Measurements from ENCODE around the gene NPW.

NPW gene

GRCh38 chr16:2035431-2036199, 16.0 kb downstream of the NPW start:
- Histone ChIP-seq H3K36me3 (replicated peaks; ENCODE audit: low read depth, low read length) (no peaks in the 10 kb centered on the region), H3K4me3 (ENCODE audit: low read length) (no peak overlapping the region), H4K20me1 (ENCODE audit: insufficient read depth, low read length) (no peaks in the 10 kb centered on the region), H3K79me2 (ENCODE audit: low read length) (no peaks in the 10 kb centered on the region), H3K27ac (ENCODE audit: low read length) (no peak overlapping the region), H2AFZ (ENCODE audit: low read depth, low read length) (no peak overlapping the region), H3K4me1 (ENCODE audit: low read length) (peaks cover 9% of the 10 kb centered on the region), H3K27me3 (ENCODE audit: low read depth, low read length) (no peaks in the 10 kb centered on the region), H3K9ac (ENCODE audit: low read length) (no peak overlapping the region), H3K9me3 (ENCODE audit: insufficient read depth, low read length) (no peaks in the 10 kb centered on the region), H3K4me2 (ENCODE audit: low read length) (no peak overlapping the region)
- no peak for TF ChIP-seq EZH2phosphoT487 (IDR thresholded peaks at IDR 0.05; ENCODE audit: low read depth)
- TF ChIP-seq, protein P1, sequence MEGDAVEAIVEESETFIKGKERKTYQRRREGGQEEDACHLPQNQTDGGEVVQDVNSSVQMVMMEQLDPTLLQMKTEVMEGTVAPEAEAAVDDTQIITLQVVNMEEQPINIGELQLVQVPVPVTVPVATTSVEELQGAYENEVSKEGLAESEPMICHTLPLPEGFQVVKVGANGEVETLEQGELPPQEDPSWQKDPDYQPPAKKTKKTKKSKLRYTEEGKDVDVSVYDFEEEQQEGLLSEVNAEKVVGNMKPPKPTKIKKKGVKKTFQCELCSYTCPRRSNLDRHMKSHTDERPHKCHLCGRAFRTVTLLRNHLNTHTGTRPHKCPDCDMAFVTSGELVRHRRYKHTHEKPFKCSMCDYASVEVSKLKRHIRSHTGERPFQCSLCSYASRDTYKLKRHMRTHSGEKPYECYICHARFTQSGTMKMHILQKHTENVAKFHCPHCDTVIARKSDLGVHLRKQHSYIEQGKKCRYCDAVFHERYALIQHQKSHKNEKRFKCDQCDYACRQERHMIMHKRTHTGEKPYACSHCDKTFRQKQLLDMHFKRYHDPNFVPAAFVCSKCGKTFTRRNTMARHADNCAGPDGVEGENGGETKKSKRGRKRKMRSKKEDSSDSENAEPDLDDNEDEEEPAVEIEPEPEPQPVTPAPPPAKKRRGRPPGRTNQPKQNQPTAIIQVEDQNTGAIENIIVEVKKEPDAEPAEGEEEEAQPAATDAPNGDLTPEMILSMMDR (IDR thresholded peaks at IDR 0.05; ENCODE audit: low read depth, low read length), result no peak

DNA sequence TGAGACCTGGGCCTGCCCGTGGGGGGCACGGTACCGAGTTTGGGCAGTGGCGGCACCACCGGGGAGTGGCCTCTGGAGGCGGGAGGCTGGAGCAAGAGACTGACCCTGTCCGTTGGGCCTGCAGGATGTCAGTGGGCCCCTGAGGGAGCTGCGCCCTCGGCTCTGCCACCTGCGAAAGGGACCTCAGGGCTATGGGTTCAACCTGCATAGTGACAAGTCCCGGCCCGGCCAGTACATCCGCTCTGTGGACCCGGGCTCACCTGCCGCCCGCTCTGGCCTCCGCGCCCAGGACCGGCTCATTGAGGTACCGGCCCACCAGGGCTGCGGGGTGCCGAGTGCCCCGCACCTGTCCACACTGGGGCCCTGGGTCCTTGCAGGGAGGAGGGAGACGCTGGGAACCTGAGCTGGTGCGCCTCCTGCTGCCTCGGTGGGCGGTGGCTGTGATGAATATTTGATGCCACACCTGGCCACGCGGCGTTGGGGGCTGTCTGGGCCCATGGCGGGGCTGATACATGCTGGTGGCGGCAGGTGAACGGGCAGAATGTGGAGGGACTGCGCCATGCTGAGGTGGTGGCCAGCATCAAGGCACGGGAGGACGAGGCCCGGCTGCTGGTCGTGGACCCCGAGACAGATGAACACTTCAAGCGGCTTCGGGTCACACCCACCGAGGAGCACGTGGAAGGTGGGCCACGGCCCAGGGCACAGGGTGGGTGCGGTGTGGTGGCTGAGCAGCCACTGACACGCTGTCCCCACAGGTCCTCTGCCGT, 16.8 kb downstream of the NPW start:
- Histone ChIP-seq H3K9ac (ENCODE audit: low read length) (no peak overlapping the region), H4K20me1 (ENCODE audit: insufficient read depth, low read length) (no peaks in the 10 kb centered on the region), H3K36me3 (replicated peaks; ENCODE audit: low read depth, low read length) (no peaks in the 10 kb centered on the region), H3K27me3 (ENCODE audit: low read depth, low read length) (no peaks in the 10 kb centered on the region), H3K9me3 (ENCODE audit: insufficient read depth, low read length) (no peaks in the 10 kb centered on the region), H2AFZ (ENCODE audit: low read depth, low read length) (no peak overlapping the region), H3K27ac (ENCODE audit: low read length) (no peak overlapping the region), H3K4me2 (ENCODE audit: low read length) (no peak overlapping the region), H3K4me1 (ENCODE audit: low read length) (peaks cover 9% of the 10 kb centered on the region), H3K4me3 (ENCODE audit: low read length) (no peak overlapping the region), H3K79me2 (ENCODE audit: low read length) (no peaks in the 10 kb centered on the region)
- TF ChIP-seq, protein P1 (IDR thresholded peaks at IDR 0.05; ENCODE audit: low read depth, low read length), result no peak
- no peak for TF ChIP-seq EZH2phosphoT487 (IDR thresholded peaks at IDR 0.05; ENCODE audit: low read depth)

GRCh38 chr16:2037115-2037514, 17.5 kb downstream of the NPW start:
- Histone ChIP-seq H3K4me1 (ENCODE audit: low read length) (peaks cover 8% of the 10 kb centered on the region), H2AFZ (ENCODE audit: low read depth, low read length) (no peak overlapping the region), H3K4me2 (ENCODE audit: low read length) (no peak overlapping the region), H4K20me1 (ENCODE audit: insufficient read depth, low read length) (no peaks in the 10 kb centered on the region), H3K9ac (ENCODE audit: low read length) (no peak overlapping the region), H3K4me3 (ENCODE audit: low read length) (no peak overlapping the region), H3K79me2 (ENCODE audit: low read length) (no peaks in the 10 kb centered on the region), H3K27ac (ENCODE audit: low read length) (no peak overlapping the region), H3K36me3 (replicated peaks; ENCODE audit: low read depth, low read length) (no peaks in the 10 kb centered on the region), H3K27me3 (ENCODE audit: low read depth, low read length) (no peaks in the 10 kb centered on the region), H3K9me3 (ENCODE audit: insufficient read depth, low read length) (no peaks in the 10 kb centered on the region)
- TF ChIP-seq, protein P1 (IDR thresholded peaks at IDR 0.05; ENCODE audit: low read depth, low read length), result no peak
- no peak for TF ChIP-seq EZH2phosphoT487 (IDR thresholded peaks at IDR 0.05; ENCODE audit: low read depth)

DNA sequence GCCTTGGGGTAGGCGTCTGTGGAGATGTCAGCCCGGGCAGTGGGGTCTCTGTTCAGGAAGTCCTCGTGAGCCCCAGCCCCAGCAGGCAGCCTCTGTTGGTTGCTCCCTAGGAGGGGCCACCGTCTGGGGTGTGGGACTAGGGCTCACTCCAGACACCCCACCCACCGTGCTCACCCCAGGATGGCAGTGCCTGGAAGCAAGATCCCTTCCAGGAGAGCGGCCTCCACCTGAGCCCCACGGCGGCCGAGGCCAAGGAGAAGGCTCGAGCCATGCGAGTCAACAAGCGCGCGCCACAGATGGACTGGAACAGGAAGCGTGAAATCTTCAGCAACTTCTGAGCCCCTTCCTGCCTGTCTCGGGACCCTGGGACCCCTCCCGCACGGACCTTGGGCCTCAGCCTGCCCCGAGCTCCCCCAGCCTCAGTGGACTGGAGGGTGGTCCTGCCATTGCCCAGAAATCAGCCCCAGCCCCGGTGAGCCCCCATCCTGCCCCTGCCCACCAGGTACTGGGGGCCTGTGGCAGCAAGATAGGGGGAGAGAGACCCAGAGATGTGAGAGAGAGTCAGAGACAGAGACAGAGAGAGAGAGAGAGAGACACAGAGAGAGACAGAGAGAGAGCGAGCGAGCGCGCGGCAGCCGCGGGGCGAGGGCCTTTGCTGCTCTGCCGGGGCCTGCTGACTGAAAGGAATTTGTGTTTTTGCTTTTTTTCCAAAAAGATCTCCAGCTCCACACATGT, 18.2 kb downstream of the NPW start:
- TF ChIP-seq EZH2phosphoT487 (IDR thresholded peaks at IDR 0.05; ENCODE audit: low read depth), result no peak
- TF ChIP-seq, protein P1 (IDR thresholded peaks at IDR 0.05; ENCODE audit: low read depth, low read length), result no peak

More for the DNA sequence above, 18.2 kb downstream of the NPW start:
- H3K27me3 ChIP-seq (ENCODE audit: low read depth, low read length), result no peaks in the 10 kb centered on the region
- no peak overlapping the region for H3K4me2 ChIP-seq (ENCODE audit: low read length)
- H3K9ac ChIP-seq (ENCODE audit: low read length), result no peak overlapping the region
- peaks cover 1% of the 10 kb centered on the region; the same call in 1 of the 2 replicates for H3K4me1 ChIP-seq (ENCODE audit: low read length)
- H4K20me1 ChIP-seq (ENCODE audit: insufficient read depth, low read length), result no peaks in the 10 kb centered on the region
- no peaks in the 10 kb centered on the region for H3K36me3 ChIP-seq (replicated peaks; ENCODE audit: low read depth, low read length)
- H3K4me3 ChIP-seq (ENCODE audit: low read length), result no peak overlapping the region
- no peaks in the 10 kb centered on the region for H3K9me3 ChIP-seq (ENCODE audit: insufficient read depth, low read length)
- no peaks in the 10 kb centered on the region for H3K79me2 ChIP-seq (ENCODE audit: low read length)
- H2AFZ ChIP-seq (ENCODE audit: low read depth, low read length), result no peak overlapping the region
- no peak overlapping the region for H3K27ac ChIP-seq (ENCODE audit: low read length)
